Measurements from ENCODE around the gene MNAT1.
"Not testable (repeated sequence)": the region's sequence is repeated elsewhere in the genome, so short reads cannot be mapped to it uniquely, and the experiment has no call there.

MNAT1 gene

DNA sequence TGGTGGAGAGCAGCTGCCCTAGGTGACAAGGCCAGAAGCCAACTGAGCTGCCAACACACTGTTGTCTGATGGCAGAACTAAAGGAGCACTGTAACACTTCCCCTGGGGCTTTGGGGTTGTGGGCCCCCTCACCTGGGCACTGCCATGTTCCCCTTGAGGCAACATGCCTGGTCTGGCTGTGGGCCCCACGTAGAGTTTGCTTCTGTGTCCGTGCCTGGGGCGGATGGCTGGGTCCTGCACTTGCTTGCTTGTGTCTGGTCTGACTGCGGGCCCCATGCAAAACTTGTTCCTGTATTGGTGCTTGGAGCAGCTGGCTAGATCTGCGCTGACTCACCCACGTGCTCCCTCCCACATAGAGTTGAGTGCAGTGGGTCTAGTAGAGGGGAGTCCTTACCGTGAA lies 78.4 kb downstream of the MNAT1 start:
- no peak for DNase-seq

DNA sequence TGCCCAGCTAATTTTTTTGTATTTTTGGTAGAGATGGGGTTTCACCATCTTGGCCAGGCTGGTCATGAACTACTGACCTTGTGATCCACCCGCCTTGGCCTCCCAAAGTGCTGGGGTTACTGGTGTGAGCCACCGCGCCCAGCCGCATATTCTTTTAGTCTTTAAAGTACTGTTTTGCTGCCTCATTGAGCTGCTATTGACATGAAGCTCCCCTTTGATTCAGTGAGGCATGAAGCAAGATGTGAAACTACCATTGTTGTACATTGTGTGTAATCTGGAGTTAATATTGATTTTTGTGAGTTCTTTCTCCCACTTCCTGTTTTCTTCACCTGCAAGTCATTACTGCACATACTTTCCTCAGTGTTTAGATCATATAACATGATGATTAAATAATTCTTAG lies 80.8 kb downstream of the MNAT1 start:
- DNase-seq: no peak

GRCh38 chr14:60817113-60817512 lies 82.6 kb downstream of the MNAT1 start:
- DNase-seq: no peak

DNA sequence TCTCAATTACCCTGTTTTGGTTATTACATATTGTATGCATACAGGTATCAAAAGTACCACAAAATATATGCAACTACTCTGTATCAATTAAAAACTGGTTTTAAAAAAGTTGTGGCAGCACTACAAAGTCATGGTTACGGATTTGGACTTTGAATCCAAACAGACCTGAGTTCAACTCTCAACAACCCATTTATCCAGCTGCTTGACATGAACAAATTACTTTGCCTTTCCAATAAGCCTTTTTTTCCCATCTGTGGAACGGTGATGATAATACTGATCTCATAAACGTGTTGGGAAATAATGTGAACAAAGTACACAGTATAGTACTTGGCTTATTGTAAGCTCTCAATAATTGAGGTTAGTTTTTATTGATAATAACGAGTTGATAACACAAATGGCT lies 85.0 kb downstream of the MNAT1 start:
- no peak for DNase-seq

DNA sequence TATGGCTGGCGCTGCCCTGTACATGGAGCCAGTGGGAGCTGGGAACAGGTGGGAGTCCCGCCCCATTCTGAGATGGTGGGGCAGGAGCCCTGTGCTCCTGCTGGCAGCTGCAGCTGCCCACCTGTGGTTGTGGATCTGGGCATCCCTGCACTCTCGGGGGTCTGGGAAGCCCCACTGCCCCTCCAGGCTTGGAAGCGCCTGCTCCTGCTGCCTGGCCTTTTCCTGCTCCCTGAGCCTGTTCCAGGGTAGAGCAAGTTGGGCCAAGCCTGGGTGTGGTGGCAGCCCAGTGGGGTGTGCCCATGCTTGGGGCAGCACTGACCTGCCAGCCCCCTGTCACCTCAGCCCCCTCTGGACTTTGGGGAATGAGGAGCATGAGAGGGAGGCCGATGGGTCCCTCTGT lies 104.0 kb downstream of the MNAT1 start:
- DNase-seq: no peak

DNA sequence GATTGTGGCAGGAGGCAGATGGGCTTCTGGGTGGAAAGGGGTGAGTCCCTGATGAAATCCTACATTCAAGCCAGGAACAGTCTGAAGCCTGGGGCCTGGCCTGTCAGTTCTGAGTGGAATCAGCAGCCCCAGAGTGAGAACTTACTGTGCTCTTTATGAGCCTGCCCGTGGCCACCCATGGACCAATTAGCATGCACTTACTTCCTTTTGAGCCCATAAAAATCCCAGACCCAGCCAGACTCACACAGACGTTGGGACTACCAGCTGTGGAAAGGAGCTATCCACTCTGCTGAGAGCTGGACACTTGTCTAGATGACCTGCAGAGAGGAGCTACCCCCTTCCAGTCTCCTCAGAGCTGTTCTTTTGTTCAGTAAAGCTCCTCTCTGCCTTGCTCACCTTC lies 104.5 kb downstream of the MNAT1 start:
- DNase-seq: no peak

DNA sequence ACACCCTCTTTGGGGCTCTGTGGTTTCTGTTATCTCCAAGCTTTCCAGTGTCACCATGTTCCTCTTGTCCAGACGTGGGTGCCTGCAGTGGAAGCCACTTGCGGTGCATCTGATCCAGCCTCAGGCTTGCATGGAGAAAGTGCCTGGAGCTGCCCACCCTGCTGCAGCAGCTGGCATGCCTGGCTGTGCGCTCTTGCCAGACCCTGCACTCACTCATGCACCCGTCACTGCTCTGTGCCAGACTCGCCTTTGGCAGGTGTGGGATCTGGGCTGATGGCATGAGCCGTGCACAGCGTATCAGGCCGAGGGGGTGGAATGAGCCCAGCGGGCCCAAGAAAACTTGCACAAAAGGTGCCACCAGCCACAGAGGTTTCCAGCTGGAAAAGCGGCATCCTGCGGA lies 105.1 kb downstream of the MNAT1 start:
- DNase-seq: no peak

DNA sequence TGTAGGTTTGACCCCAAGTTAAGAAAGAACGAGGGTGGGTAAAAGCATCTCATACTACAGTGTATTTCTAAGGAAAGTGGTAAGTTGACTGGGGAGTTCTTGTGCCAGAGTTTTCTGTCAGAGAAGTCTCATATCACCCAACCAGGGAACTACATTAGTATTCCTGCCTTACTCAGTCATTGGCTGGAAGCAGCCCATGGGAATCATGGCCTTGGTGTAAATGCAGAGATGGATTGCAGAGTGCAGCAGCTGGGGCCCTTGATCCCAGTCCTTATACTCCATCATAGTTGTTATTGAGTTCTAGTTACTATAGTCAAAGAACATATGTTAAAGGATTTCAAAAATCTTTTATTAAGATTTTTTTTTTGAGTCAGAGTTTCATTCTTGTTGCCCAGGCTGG lies 105.8 kb downstream of the MNAT1 start:
- no peak for DNase-seq

DNA sequence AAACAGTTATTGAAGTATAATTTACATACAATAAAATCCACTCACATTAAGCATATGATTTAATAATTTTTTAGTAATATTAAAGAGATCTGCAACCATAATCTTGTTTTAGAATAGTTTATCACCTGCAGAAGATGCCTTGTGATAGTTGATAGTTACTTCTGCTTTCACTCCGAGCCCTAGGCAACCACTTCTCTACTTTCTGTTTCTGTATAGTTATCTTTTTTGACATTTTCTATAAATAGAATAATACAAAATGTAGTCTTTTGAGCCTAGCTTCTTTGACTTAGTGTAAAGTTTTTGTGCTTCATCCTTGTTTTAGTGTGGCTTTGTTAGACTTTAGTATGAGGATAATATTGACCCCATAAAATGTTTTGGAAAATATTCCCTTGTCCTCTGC lies 111.0 kb downstream of the MNAT1 start:
- DNase-seq: no peak

DNA sequence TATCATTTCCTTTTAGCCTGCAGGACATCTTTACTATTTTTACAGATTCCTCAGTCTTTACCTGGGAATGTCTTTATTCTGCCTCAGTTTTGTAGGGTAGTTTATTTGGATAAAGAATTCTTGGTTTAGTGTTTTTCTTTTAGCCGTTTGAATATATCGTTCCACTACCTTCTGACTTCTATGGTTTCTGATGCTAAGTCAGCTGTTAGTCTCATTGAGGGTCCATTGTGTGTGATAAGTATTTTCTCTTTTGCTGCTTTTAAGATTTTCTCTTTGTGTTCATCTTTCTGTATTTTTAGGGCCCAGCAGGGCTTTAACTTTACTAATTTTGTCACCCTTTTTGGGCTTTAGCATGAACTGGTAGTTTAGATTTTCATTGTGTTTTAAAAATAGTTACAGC lies 113.5 kb downstream of the MNAT1 start:
- peak; percentile 12 for DNase-seq

- DNase-seq: not testable (repeated sequence)
These were observed 117.1 kb downstream of the MNAT1 start for GRCh38 chr14:60851692-60852091.

DNA sequence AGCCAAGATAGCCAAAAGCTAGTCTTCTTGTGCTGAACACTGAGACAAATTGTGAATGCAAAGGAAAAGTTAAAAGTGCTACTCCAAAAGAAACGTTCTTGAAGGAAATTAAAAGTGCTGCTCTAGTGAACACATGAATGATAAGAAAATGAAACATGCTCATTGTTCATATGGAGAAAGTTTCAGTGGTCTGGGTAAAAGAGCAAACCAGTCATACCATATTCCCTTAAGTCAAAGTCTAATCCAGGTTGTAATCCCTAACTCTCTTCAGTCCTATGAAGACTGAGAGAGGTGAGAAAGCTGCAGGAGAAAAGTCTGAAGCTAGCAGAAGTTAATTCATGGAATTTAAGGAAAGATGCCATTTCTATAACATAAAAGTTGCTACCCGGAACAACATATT lies 121.5 kb downstream of the MNAT1 start:
- no peak for DNase-seq

DNA sequence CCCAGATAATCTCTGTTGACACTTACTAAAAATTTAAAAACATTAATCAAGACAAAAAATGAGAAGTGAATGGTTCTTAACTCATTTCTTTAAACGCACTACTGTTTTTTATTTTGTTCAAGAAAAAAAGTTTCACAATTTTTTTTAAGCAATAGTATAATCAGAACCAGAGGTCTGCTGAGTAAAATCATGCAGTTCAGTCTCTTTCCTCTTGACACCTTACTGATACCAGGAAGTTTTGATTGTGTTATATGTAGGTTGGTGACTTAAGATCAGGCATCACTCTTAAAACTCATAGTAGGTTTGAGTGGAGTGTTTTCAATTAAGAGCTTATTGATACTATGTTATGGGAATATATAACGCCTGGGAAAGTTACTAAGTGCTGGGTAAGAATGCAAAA lies 125.0 kb downstream of the MNAT1 start:
- no peak for DNase-seq

DNA sequence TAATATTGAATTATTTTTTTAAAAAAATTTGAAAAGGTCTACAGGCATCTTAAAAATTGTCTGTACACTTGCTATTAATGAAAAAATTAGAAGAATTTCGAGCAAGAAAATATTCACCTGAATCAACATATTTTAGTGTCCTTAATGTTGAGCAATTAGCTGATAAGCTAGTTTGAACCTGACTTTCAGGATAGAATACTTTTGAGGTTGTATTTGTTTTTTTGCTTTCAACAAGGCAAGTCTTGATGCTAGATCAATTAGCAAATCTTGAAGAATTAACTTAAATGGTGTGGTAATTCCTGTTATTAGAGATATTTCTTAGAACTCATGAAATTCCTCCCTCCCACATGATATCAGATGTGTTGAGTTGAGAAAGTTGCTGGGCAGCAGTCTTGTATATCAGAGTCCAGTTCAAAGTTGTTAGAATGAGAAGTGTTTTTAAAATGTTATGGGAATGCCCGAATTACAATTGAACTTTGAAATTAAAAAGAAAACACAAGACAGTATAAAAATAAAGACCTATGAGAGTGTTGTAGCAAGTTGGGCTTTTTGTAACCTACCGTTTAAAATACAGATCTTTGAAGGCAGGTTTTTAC lies 127.1 kb downstream of the MNAT1 start:
- DNase-seq: no peak

DNA sequence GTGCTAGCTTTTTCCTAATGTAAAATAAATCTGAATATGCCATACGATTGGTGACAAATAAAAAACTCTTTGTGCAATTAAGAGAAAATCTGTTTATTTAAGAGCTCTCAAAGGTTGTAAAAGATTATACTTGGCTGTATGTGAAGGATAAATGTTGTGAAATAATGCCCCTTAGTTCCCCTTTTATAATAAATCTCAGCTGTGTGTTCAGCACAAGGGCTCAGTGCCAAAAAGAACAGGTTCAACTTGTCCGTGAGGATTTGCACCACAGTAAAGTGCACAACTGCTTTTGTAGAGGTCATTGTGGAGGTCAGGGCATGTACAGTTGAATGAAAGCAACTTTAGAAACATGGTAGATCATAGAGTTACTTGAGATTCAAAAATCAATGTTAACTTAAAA lies 127.7 kb downstream of the MNAT1 start:
- peak; percentile 91 for DNase-seq

DNA sequence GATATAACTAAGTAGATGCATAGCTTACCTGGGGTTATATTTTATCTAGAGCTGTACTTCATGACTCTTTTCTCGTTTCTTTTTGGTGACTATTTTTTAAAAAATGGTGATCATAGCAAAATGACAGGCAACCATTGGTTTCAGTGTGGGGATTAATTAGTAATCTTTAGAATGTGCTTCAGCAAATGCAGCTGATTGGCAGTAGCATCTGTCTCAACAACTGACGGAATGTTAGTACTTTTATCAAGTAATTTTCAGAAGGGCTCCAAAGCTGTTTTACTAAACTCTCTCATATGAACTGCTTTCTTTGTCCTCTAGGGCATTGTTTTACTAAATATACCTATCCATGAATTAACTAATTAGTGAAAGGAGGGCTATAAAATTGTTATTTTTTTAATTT lies 128.7 kb downstream of the MNAT1 start:
- no peak for DNase-seq

DNA sequence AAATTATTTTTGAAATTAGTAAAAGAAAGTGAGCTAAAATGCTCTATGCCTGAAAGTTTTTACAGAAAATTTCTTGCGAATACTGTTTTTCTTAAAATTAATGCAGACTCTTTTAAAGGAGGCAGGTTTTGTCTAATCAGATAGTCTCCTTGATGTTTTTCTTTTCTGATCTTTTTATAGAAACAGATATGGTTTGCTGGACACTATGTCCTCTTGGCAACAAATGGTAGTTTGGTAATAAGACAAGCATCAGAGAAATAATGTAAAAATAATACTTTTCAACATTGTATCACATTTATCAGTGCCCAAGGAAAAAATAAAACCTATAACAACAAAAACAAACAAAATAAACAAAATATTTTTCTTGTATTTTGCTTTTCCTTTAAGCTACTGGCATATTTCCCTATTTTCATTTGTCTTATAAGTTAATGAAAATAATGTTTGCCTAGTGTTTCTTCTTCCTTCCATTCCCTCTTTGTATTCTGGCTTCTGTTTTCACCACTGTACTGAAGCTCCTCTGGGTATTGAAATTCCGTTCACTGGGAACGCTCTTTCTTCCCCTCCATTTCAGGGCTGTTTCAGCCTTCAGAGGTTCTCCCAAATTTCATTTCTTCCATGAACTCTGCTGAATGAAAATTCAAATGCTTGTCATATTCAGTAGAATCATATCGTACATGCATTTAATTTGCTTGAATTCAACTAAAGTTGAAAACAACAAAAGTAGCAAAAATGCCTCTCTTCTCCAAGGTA lies 131.0 kb downstream of the MNAT1 start:
- DNase-seq: no peak

- no peak for DNase-seq
These were observed 133.1 kb downstream of the MNAT1 start for GRCh38 chr14:60867503-60868172.

GRCh38 chr14:60878121-60878520 lies 143.6 kb downstream of the MNAT1 start:
- DNase-seq: no peak

DNA sequence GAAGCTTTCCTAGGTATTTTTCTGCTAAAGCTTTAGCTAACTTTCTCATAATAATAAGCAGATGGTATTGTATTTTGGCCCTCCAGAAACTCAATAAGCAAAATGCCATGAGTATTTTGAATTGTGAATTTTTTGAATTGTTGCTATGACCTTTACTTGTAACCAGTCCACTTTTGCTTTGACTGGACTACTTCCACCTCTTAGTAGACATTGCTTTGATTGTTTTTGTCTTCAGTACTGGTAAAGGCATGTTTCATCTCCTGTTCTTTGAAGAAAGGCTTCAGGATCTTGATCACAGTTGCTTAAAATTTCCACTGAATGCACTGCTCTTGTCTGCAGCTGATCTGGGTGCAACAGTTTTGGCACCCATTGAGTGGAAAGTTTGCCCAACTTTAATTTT lies 144.0 kb downstream of the MNAT1 start:
- no peak for DNase-seq

GRCh38 chr14:60882219-60882618 lies 147.7 kb downstream of the MNAT1 start:
- no peak for DNase-seq

- no peak for DNase-seq
These were observed 149.6 kb downstream of the MNAT1 start for GRCh38 chr14:60884134-60884533.

- DNase-seq: not testable (repeated sequence)
These were observed 156.1 kb downstream of the MNAT1 start for GRCh38 chr14:60890636-60891035.

- no peak for DNase-seq
These were observed 159.3 kb downstream of the MNAT1 start for GRCh38 chr14:60893911-60894310.

- no peak for DNase-seq
These were observed 169.8 kb downstream of the MNAT1 start for GRCh38 chr14:60904381-60904780.

All from DMS79 treated with DMSO at 0.1 percent for 48 hours (cell line).